ENCODE measurements around the gene THBS1. TPM values are rescaled to one million over a fixed set of nuclear protein-coding genes. Genes with fewer than 3 reads are reported as not detected.

THBS1 gene
- total RNA-seq, 1 donor from 2014 or later = 725 TPM

DNA sequence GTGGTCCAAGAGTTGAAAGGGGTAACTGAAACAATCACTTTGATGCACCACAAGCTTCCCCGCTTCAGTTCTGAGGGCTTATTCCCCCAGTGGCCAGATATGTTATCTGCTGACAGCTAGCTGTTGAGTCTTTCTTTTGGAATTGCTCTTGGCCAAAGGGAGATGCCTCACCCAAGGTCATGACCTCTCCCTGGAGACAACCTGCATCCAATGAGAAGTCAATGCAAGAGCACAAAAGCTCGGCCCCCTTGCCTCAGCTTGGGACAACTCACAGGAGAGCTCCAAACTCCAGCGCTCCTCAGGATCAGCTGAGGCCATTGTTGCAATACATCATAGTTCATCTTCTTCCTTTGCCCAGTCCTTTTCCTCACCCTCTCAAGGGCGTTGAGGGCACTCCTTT, 31.0 kb upstream of the THBS1 start:
- intact Hi-C loops (cut with DNase I) = no loop called here

DNA sequence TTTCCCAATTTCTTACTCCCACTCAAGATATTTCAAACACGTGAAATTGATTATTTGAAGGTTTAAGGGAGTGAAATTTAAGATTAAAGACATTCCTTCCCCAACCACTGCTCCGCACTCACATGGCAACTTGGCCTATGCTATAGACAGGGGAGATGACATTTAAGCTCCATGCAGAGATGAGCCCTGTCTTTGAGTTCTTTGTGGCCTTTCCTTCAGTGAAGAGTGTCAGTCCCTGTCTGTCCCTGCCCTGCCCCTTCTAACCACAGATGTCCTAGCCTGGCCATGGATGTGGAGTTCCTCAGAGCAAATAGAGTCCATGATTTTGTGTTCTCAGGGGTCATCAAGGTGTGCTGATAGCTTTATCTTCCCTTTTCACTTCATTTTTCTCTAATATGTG, 29.4 kb upstream of the THBS1 start:
- Histone ChIP-seq H3K9me3 (no peaks in the 10 kb centered on the region), H3K4me3 (no peak overlapping the region), H3K27me3 (no peaks in the 10 kb centered on the region), H3K4me1 (no peaks in the 10 kb centered on the region), H3K36me3 (no peaks in the 10 kb centered on the region), H3K27ac (no peak overlapping the region)
- TF ChIP-seq, protein P1, sequence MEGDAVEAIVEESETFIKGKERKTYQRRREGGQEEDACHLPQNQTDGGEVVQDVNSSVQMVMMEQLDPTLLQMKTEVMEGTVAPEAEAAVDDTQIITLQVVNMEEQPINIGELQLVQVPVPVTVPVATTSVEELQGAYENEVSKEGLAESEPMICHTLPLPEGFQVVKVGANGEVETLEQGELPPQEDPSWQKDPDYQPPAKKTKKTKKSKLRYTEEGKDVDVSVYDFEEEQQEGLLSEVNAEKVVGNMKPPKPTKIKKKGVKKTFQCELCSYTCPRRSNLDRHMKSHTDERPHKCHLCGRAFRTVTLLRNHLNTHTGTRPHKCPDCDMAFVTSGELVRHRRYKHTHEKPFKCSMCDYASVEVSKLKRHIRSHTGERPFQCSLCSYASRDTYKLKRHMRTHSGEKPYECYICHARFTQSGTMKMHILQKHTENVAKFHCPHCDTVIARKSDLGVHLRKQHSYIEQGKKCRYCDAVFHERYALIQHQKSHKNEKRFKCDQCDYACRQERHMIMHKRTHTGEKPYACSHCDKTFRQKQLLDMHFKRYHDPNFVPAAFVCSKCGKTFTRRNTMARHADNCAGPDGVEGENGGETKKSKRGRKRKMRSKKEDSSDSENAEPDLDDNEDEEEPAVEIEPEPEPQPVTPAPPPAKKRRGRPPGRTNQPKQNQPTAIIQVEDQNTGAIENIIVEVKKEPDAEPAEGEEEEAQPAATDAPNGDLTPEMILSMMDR (IDR thresholded peaks at IDR 0.05) = no peak
- intact Hi-C loops (cut with DNase I) = no loop called here
- no peak for DNase-seq (ENCODE audit: low spot score in 2 of 2)

More for the DNA sequence above, 31.0 kb upstream of the THBS1 start:
- peaks cover 0 to 5% of the 10 kb centered on the region in 2 donors for H3K9me3 ChIP-seq
- no peaks in the 10 kb centered on the region for H3K36me3 ChIP-seq
- TF ChIP-seq, protein P1 (IDR thresholded peaks at IDR 0.05) = no peak
- H3K27ac ChIP-seq = no peak overlapping the region
- no peak for DNase-seq (ENCODE audit: low spot score in 2 of 2)
- no peaks in the 10 kb centered on the region for H3K4me1 ChIP-seq
- no peaks in the 10 kb centered on the region for H3K27me3 ChIP-seq
- no peak overlapping the region for H3K4me3 ChIP-seq

DNA sequence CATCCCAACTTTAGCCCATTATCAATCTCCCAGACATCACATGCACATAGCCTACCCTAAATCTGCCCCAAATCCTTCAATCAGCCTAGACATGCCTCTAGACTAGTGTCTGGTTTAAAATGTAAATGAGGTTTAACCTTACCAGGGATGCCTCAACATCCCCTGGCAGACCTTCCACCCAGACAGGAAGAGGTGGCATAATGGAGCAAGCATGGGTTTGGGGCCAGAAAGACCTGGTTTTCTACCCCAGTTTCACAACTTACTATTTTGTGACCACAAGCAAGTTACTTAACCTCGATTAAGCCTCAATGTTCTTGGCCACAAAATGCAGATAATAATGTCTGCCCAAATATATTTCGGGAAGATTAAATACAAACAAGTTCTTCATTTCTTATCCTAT, 28.3 kb upstream of the THBS1 start:
- DNase-seq (ENCODE audit: low spot score in 2 of 2) = no peak
- intact Hi-C loops (cut with DNase I) = no loop called here

DNA sequence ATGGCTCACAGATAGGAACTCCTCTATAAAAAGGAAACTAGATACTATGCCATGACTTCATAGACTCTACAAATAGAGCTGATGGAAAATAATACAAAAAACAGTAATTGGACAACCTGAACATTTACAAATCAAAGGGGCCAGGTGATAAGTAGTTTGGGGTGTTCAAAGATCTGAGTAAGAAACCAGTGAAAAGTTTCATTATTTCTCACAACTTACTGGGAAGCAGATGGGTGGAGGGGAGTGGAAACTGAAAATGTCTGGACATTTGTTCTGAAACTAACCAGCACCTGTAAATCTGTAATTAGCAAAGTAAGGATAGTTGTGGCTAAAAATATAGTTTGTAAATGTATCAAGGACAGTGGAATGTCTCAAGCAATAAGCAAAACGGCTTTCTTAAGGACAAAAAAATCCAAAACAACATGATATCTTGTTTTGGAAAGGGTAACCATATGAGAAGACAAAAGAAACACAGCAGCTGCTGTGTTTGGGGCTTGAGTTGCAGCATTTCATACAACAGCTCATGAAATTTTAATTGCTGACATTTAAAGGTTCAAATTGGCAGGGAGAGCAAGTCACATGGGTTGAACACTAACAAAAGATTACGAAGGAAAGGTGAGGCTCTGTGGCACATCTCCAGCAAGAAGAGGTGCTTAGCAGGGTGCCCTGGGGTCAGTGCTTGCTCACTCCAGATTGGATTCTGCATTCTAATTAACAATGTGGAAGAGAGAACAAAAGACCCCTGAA, 26.8 kb upstream of the THBS1 start:
- no peak overlapping the region for H3K27ac ChIP-seq
- DNase-seq (ENCODE audit: low spot score in 2 of 2) = no peak
- TF ChIP-seq, protein P1 (IDR thresholded peaks at IDR 0.05) = no peak

More for the DNA sequence above, 28.3 kb upstream of the THBS1 start:
- Histone ChIP-seq H3K4me1 (no peaks in the 10 kb centered on the region), H3K27ac (no peak overlapping the region), H3K36me3 (no peaks in the 10 kb centered on the region), H3K27me3 (no peaks in the 10 kb centered on the region), H3K9me3 (no peaks in the 10 kb centered on the region), H3K4me3 (no peak overlapping the region)
- TF ChIP-seq, protein P1 (IDR thresholded peaks at IDR 0.05) = no peak

DNA sequence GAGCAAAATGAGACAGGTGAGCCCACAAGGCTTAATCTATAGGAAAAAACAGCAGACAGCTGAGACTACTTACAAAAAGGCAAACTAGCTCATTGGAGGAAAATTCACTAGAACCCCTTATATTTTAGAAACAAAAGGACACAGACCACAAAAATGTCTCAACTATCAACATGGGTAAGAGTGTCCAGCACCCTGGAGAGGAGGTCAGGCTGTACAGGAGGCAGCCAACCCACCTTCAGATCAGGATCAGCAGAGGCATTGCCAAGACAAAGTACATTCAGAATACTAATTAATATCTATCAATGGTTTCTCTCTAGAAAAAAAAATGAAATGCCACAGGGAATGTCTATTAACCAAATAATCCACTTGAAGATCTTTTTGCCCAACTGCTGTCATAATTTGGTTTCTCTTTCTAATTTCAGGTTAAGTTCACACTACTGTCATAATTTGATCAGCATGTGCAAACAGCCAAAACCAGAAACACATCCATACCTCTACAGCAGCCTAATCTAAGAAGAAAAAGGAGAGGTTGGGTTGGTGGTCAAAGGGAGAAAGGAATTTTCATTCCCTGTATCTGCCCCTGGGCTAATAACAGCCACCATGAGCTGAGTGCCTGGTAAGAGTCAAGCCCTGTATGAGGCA, 26.0 kb upstream of the THBS1 start:
- no peak overlapping the region for H3K27ac ChIP-seq
- intact Hi-C loops (cut with DNase I) = no loop called here
- H3K4me3 ChIP-seq = no peak overlapping the region
- DNase-seq (ENCODE audit: low spot score in 2 of 2) = no peak
- no peaks in the 10 kb centered on the region for H3K27me3 ChIP-seq
- no peaks in the 10 kb centered on the region for H3K4me1 ChIP-seq
- no peaks in the 10 kb centered on the region for H3K36me3 ChIP-seq
- TF ChIP-seq, protein P1 (IDR thresholded peaks at IDR 0.05) = no peak
- H3K9me3 ChIP-seq = no peaks in the 10 kb centered on the region

More for the DNA sequence above, 26.8 kb upstream of the THBS1 start:
- H3K4me1 ChIP-seq = no peaks in the 10 kb centered on the region
- no peaks in the 10 kb centered on the region for H3K27me3 ChIP-seq
- H3K4me3 ChIP-seq = no peak overlapping the region
- intact Hi-C loops (cut with DNase I) = no loop called here
- H3K9me3 ChIP-seq = no peaks in the 10 kb centered on the region
- no peaks in the 10 kb centered on the region for H3K36me3 ChIP-seq
